ENCODE data around the gene KIF1A.

Gene KIF1A

DNA sequence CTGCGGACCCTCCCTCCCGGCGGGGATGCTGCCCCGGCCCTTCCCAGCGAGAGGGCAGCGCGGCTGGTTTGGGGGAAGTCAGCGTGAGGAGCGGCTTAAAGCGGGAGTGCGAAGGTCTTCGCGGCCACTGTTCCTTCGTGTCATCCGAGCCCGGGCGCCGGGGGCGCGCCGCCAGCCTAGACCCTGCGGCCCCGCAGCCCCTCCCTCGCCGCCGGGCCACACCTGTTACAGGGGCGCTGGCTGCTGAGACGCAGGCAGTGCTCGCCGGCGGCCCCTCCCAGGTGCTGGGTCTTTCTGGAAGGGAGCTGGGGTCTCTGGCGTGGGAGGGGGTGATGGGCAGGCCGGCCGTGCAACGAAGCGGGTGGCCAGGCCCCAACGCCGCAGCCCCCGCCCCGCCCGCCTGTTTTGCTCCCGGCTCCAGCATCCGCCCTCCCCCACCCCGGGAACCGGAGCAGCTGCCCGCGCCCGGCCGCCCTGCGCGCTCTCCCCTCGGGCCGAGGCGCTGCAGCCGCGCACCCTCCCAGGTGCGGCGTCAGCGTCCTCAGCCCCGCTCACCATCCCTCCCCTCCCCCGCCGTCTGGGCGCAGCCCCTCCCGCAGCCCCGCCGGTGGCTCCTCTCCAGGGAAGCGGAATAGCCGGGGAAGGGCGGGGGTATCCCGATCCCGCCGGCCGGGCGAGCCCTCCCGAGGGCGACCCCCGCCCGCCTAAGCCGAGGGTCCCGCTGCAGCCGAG is 727 bp downstream of the KIF1A start:
- DNase-seq = no peak

DNA sequence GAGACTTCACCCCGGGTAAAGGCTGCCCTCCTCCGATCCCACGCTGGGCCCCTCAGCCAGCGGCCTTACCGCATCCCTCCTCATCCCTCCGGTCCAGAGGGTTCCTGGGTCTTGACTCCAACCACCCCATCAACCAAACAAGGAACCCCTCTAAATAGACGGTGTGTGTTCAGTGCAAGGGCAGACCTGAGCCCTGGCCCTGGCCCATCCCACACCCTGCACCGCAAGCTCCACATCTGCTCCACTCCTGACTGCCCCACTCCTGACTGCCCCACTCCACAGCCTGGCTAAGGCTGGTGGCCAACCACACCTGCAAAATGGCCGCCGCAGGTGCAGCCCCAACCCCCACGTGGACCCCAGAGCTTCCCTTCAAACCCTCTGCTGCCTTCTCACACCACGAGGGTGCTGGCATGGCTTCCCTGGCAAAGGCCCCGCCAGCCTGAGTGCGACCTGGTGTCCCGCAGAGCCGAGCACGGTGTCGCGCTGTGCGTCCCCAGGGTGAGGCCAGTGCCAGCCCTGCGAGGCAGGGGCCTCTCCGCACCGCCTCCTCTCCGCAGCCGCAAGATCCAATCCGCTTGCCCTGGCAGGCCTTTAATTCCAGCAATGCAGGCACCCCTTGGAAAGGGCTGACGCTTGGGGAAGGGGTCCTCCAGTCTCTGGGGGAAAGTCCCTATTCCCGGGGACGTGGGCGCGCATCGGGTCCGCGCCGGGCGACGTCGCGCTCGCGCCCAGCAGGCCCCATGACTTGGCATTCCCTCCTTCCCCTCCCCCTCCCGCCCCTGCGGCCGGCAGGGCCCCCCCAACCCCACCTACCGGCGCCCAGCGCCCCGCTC is 1.5 kb downstream of the KIF1A start:
- no peak for DNase-seq

DNA sequence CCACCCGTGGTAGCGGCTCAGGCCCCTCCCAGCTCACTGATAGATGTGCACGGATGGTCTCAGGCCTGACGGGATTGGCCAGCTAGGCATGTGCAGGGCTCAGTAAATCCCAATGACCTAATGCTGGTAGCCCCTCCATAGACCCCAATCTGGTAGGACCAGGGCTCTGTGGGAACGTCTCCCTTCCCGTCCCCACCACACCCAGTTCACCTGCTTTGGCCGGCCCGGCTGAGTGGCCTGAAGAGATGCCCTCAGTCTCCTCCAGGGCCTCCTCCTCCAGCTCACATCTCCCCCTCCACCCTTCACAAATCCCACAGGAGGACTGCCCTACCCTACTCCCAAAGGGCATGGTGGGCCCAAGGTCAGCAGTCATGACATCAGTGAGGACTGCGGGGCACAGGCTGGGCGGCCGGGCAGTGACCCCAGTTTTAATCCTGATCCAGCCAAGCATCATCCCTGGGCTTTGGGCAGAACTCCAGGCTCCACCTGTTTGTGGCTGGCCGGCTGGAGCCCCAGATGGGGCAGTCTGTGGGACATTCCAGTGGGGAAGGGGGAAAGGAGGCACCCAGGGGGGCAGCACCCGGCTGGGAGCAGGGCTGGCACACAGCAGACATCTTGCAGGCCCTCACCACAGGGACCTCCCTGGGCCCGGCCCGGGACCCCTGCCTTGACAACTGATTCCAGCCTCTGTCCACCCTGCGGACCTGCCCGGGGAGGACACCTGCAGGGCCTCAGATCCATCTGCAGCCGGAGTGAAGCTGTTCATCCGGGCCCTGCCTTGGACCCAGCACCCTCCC is 2.3 kb downstream of the KIF1A start:
- DNase-seq = no peak

DNA sequence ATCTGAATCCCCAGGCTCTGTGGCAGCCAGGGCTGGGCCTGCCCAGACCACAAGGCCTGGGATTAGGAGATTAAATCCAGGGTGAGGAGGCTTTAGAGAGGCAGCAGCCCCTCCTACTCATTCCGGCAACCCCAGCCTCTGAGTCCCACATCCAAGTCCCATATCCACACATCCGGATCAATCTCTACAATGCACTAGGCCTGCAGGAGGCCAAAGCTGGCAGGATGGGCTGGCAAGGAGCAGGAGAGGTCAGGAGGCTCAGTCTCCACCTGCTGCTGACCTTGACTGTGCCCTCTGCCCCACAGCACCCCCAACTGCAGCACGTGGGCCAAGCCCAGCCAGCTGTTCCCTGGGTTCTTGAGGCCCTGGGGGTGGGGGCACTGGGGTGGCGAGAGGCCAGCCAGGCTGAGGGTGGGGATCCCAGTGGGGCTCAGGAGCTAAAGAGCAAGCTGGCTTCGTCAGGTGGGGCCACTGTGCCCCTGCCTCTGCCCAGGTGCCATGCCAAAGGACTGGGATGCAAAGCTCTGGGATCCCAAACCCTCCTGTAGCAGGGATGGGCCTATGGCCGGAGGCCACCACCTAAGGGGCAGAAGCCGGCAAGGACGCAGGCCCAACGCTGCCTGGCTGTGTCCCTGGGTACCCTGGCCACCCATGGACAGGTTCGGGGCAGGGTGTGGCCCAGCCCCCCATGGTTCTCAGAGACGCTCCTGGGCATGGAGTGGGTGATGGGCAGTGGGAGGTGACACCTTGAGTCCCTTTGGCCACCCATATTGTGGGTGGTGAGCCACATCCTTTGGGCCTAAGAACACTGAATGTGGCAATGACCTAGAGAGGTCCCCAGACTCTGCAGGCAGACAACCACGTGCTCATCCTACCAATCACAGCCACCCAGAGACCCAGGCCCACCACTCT is 3.2 kb downstream of the KIF1A start:
- DNase-seq = no peak

DNA sequence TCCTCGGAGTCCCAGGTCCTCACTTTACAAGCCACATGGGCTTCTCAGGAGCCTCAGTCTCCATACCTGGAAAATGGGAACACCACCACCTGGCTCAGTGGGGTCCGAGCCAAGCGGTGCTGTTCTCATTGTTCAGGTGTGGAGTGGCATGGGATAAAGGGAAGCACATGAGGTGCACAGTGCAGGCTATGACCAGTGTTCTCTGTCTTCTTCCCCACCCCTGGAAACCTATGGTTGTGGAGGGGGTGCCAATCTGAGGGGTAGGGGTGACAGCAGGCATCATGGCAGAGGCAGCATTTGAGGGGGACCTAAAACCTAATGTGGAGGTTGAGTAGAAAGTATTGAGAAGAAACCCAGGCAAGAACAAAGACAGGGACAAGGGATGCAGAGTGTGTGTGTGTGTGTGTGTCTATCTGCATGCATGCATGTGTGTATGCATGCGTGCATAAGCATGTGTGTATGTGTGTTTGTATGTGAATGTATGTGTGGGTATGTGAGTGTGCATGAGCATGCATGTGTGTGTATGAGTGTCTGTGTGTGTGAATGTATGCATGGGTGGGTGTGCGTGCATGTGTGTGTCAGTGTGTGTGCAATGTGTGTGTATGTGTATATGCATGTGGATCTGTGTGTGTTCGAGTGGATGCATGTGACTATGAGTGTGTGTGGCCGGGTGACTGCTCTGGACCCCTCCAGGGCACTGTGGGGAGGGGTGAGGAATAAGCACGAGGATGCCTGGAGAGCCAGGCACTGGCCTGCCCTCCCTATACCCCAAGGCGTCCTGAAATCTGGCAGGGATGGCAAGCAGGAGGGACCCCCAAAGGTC is 4.0 kb downstream of the KIF1A start:
- no peak for DNase-seq

DNA sequence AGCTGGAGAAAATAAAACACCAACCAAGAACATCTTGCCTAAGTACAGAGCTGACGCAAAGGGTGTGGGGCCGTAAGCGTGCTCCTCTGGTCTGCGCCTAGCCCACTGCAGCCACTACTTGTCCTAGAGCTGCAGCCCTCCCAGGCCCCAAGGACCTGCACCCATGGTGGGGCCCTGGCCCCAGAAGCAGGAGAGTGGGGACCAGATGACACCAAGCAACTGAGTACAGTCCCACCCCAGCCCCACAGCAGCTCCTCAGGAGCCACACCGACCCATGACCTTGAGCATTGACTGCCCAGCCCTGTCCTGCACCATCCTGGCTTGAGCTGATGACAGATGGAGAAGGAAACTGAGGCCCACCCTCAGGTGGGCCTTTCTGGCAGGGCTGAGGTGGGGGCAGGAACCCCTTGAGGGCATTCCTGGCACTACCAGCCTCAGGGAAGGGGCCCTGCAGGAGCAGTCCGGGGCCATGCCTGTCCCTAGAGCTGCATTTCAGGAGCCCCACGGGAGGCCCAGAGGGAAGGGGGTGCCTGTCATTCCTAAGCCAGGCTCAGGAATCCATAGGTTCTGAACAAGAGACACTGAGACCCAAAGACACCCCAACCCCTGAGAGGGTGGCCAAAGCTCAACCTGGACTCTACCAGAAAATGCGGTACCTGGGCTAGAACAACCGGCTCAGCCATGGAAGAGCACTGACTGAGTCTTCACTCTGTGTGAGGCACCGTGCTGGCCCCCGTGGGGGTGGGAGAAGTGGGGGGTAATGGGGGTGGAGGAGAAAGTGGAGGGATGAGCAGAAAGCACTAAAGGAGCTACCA is 4.9 kb downstream of the KIF1A start:
- no peak for DNase-seq

DNA sequence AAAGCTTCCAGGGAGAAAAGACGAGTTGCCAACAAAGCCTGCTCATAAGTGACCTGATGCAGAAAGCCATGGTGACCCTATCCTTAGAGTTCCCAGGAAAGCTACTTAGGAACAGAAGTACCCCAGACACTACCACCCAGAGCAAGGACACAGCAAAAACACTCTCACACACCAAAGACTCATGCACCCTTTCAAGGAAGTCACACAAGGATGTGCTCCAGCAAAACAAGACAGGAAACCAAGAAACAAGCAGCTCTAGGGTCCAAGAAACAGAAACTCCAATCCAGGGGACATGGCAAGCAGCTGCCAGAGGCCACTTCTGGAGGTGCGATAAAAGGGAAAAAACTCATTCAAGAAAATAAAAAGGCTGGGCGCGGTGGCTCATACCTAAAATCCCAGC is 5.7 kb downstream of the KIF1A start:
- no peak for DNase-seq

DNA sequence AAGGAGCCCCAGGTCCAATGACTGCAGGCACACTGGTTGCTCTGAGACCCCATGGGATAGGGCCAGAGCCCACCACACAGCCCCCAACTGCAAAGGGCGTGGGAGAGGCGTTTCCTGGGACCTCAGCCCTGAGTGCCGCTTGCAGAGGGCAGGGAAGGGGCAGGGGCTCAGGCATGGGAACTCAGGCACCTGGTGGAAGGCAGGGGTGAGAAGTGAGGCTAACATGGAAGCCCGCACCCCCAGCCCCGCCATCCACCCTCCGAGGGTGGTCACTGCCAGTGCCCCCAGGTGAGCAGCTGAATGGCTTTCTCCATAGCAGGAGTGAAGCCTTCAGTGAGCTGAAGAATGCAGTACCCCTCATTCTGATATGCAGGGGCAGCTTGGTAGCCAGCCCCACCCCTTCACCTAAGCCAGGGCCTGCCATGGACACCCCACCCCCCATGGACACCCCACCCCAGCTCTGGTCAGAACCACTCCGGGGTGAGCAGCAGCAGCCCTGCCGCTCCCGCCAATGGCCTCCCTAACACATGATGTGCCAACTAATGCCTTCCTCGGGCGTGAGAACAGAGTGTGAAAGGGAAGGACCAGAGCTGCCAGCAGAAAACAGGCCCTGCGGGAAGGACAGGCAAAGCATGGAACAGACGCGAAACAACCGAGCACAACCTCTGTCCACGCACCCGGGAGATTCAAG is 6.6 kb downstream of the KIF1A start:
- DNase-seq = no peak

DNA sequence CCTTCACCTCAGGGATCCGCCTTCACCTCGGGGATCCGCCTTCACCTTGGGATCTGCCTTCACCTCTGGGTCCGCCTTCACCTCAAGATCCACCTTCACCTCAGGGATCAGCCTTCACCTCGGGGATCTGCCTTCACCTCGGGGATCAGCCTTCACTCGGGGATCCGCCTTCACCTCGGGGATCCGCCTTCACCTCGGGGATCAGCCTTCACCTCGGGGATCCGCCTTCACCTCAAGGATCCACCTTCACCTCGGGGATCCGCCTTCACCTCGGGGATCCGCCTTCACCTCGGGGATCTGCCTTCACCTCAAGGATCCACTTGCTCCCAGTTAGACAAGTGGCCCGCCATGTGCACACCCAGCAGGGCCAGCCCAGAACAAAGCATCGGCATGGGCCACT is 7.3 kb downstream of the KIF1A start:
- DNase-seq = no peak

DNA sequence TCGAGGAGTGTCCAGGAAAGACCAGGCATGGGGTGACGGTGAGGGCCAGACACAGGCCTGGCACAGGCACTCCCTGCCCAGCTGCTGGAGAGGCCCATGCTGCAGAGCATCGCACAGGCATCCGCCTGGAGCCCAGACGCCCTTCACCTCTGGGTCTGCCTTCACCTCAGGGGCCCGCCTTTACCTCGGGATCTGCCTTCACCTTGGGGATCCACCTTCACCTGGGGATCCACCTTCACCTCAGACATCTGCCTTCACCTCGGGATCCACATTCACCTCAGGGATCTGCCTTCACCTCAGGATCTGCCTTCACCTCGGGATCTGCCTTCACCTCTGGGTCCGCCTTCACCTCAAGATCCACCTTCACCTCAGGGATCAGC is 7.7 kb downstream of the KIF1A start:
- DNase-seq = no peak

DNA sequence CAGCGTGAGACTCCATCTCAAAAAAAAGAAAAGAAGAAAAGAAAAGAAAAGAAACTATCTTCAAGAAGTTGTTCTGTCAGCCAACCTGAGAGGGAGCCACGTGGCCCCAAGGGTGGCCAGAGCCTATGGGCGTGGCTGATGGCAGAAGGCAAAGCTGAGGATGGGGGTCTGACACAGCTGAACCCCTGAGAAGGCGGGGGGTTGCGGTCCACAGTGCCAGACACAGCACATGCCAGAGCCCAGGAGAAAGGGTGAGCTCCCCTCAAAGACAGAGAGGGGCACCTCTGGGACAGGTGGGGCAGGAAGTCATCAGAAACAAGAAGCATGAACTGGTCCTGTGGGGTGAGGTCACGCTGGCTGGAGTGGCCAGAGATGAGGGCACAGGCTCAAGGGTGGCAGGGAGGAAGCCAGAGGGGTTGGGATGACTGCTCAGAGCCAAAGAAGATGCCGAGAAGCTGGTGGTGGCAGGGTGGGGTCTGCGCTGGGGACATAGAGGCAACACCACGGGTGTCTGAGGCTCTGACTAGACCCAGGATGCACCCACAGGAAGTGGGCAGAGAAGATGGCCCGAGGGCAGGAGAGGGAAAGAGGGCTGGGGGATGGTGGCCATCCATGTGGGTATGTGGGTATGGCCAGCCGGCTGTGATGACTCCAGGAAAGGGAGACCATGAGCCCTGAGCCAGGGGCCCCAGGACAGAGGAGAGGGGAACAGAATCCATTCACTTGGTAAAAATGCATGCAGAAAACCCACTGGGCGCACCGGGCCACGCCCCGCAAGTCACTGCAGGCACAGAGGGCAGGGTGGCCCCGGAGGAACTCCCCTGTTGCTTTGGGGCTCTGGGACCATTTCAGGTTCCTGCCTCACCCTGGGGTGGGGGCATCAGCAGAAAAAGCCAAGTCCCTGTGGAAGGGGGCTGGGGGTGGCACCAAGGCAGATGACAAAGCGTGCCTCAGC is 8.4 kb downstream of the KIF1A start:
- DNase-seq = no peak

DNA sequence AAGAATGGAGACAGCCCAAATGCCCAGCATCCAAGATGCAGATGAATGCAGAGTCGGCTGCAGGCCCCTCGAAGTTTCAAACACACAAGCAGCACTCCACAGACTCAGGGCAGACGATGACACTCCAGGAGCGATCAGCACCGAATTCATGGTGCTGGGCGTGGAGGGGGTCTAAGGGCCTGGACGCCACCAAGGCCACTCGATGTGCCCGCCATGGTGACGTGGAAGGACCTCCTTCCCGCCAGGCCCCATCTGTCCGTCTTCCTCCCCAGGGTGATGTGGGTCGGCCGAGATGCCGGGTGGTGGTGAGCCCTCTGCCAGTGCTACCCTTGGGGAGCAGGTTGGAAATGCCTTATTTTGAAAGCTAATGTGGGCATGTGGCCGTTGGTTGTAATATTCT is 9.4 kb downstream of the KIF1A start:
- no peak for DNase-seq

DNA sequence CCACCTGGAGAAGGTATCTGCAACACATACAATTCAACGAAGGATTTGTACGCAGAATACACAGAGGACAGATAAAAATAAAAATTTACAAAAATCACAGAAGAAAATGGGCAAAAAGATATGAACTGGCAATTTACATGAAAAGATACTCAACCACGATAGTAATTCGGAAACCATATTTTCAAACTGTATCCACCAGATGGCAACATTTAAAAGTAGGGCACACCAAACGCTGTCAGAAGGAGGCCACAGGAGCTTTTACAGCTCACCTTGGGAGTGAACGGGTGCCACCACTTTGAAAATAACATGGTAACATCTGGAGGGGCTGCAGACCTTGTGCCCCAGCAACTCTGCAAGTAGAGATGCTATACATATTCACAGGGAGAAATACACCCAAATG is 9.8 kb downstream of the KIF1A start:
- no peak for DNase-seq

DNA sequence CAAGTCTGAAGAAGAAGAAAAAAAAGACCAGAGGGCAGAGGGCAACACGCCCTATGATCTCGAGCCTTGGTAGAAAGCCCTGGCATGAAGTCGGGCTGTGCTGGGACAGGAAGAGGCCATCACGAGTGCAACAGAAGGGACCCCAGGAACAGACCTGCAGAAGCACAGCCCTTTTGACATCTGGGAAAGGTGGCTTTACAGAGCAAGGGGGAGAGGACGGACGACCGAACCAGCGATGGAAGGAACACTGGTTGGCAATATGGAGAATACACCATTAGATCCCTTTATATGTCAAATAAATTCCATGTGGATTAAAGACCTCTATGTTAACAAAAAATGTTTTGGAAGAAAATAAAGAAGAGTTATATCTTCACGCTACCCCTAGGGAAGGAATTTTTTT is 10.7 kb downstream of the KIF1A start:
- DNase-seq = no peak

DNA sequence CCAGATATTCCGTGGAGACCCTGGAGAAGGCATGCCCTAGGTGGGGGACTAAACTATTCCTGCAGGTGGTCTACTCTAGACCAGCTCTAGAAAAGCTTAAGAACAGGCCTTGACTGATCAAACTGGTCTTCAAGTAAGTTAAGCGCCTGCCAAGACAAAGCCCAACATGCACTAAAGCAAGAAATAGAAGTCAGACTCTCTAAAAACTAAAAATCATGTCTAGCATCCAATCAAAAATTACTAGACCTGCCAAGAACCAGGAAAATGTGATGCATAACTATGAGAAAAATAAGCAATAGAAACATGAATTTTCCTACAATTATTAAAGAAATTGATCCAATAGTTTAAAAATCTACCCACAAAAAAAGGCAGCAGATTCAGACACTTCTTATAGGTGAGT is 13.6 kb downstream of the KIF1A start:
- DNase-seq = no peak

DNA sequence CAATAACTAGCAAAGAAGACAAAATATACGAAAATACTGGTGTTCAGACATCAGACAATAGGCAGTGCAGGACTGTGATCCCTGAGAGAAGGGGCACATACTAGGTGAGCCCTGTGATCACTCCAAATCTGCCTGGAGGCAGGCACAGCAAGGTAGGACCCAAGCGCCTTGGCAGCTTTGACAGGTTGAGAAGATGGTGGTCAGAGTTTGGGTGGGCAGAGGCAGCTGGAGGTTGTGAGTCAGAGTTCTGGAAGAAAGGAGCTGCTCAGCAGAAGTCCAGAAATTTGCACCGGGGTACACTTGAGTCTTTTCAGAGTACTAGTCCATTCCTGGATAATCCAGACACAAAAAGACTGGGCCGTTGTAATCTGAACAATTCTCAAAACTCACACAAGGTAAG is 14.0 kb downstream of the KIF1A start:
- no peak for DNase-seq

DNA sequence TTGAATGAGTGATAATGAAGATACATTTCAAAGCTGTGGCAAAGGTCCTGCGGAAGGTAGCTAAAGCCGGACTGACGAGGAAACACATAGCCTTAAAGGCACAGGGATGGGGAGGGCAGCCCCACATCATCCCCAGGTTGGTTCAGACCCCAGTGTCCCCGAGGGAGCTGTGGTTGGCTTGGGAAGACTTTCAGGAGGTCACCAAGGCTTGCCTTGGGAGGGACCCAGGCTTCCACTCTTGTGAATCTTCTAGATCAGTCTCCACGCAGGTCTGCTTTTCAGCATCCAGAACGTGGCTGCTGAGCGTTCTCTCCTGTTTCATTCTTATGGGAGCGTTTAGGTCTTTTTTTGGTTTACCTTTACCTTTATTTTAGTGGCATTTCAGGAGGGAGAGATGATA is 16.8 kb downstream of the KIF1A start:
- DNase-seq = no peak

DNA sequence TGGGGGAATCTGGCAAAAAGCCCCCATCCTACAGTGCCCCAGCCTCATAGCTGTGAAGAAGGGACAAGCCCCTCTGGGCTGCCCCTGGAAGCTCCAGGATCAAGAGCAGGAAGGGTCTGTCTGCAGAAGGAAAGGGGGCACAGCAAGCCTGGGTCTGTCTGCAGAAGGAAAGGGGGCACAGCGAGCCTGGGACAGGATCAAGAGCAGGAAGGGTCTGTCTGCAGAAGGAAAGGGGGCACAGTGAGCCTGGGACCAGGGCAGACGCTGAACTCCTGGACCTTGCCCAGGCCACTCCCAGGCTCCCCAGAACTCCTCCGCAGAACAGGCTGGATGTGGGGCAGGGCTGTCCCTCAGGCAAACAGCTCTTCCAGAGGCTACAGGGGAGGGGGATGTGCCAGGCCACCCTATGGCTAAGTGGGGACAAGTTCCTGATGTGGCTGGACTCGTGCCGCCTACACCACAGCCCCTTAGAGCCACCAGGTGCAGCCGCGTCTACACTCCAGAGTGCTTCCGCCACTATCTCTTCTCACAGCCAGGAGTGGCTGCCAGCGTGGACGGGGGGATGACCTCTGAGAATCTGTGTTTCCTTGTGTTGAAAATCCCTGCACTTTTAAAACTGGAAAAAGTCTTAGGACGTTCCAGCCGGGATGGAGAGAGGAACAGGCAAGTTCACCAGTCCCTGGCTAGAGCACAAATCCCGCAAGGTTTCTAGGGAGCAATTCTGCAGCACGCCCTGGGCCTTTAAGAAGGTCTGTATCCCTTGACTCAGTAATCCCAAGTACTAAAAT is 20.8 kb downstream of the KIF1A start:
- no peak for DNase-seq
